ENCODE results near the gene FAM186B. TPM values are rescaled to one million over a fixed set of nuclear protein-coding genes. Genes with fewer than 3 reads are reported as not detected.
A peak's percentile ranks its signal among the peaks of the same experiment; 100 is the strongest.

The FAM186B gene
- polyA plus RNA-seq, 1 of the 3 experiments (the other 2 are of a cell fraction): 0.16 TPM

DNA sequence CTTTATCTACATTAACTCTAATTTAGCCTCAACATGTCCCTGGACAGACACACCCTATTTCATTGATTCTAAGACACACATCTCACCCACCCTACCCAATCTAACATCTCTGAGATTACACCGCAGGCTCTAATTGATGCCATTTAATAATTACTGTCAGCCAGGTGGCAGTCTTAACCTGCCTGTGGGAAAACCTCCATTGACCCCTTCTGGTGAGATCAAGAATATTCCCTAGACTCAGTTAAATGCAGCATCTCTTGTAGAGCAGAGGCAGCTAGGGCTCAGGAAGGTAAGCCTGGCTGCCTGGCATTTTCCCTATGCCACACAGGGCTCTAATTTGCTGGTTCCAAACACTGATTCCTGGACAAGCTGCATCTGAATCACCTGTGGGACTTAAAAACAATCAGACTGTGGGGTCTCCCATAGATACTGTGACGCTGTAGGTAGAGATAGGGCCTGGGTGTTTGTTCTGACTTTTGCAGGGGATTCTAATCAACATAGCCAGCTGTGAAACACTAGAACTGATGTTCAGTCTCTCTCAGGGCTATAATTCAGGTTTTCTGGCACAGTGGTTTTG lies 51.8 kb downstream of the FAM186B start (continued):
- TF ChIP-seq, protein P1, sequence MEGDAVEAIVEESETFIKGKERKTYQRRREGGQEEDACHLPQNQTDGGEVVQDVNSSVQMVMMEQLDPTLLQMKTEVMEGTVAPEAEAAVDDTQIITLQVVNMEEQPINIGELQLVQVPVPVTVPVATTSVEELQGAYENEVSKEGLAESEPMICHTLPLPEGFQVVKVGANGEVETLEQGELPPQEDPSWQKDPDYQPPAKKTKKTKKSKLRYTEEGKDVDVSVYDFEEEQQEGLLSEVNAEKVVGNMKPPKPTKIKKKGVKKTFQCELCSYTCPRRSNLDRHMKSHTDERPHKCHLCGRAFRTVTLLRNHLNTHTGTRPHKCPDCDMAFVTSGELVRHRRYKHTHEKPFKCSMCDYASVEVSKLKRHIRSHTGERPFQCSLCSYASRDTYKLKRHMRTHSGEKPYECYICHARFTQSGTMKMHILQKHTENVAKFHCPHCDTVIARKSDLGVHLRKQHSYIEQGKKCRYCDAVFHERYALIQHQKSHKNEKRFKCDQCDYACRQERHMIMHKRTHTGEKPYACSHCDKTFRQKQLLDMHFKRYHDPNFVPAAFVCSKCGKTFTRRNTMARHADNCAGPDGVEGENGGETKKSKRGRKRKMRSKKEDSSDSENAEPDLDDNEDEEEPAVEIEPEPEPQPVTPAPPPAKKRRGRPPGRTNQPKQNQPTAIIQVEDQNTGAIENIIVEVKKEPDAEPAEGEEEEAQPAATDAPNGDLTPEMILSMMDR (IDR thresholded peaks at IDR 0.05): peak; percentile 58
- TF ChIP-seq NFIC (IDR thresholded peaks at IDR 0.05; ENCODE audit: borderline replicate concordance): no peak

DNA sequence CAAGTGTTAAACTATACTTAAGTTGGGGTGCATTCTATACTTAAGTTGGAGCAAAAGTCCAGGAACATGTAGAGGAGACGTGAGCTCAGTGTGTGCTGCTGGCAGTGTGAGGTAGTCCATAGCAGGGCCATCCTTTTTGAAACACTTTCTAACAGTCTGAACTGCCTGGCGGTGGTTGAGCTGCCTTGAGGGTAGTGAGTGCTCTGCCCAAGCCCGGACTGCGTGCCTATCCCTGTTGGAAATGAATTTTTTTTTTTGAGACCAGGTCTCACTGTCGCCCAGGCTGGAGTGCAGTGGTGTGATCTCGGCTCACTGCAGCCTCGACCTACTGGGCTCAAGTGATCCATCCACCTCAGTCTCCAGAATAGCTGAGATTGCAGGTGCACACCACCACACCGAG lies 52.5 kb downstream of the FAM186B start:
- H3K36me3 ChIP-seq (replicated peaks in 1 of 2; ENCODE audit: control insufficient read depth in 1 of 2, insufficient read depth in 2 of 2, low read length in 1 of 2): peaks cover 0 to 3% of the 10 kb centered on the region in 2 experiments
- peaks cover 5% of the 10 kb centered on the region for H3F3A ChIP-seq (replicated peaks; ENCODE audit: insufficient read depth)
- no peaks in the 10 kb centered on the region for H3K9me3 ChIP-seq
- no peaks in the 10 kb centered on the region for H3K79me2 ChIP-seq (ENCODE audit: insufficient read depth)
- no peaks in the 10 kb centered on the region; a peak in 1 of 4 replicates for H3K4me1 ChIP-seq (ENCODE audit: control insufficient read depth in 1 of 2, insufficient read depth in 2 of 2, low read depth in 1 of 2, low read length in 1 of 2)
- POLR2A ChIA-PET: interaction anchor here (2.5 kb wide), 1 partner anchor 15 kb away, joined by 9 read pairs; the partner anchor contains the start of gene MCRS1
- no peak for TF ChIP-seq GABPA (IDR thresholded peaks at IDR 0.05; ENCODE audit: low read depth)
- TF ChIP-seq, protein P2, sequence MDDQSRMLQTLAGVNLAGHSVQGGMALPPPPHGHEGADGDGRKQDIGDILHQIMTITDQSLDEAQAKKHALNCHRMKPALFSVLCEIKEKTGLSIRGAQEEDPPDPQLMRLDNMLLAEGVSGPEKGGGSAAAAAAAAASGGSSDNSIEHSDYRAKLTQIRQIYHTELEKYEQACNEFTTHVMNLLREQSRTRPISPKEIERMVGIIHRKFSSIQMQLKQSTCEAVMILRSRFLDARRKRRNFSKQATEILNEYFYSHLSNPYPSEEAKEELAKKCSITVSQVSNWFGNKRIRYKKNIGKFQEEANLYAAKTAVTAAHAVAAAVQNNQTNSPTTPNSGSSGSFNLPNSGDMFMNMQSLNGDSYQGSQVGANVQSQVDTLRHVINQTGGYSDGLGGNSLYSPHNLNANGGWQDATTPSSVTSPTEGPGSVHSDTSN (IDR thresholded peaks at IDR 0.05): no peak
- no peak for TF ChIP-seq NFIC (IDR thresholded peaks at IDR 0.05; ENCODE audit: borderline replicate concordance)
- no peak for TF ChIP-seq EZH2phosphoT487 (IDR thresholded peaks at IDR 0.05; ENCODE audit: borderline replicate concordance, low read depth)
- no peak for TF ChIP-seq FOXM1 (IDR thresholded peaks at IDR 0.05; ENCODE audit: low read depth)
- CTCF ChIA-PET: interaction anchor here (0.7 to 9.9 kb wide), 10 partner anchors 8 to 195 kb away, joined by 4 to 76 read pairs (median 9); no protein-coding TSS in a partner anchor
- no peak for DNase-seq
- 75% methylated on average over 8 of the region's 8 CpGs for WGBS (ENCODE audit: low lambda C conversion rate)
- H3K9ac ChIP-seq: no peak overlapping the region
- H3K9me2 ChIP-seq: no peaks in the 10 kb centered on the region
- no peak overlapping the region for H3K4me2 ChIP-seq
- H3K27ac ChIP-seq (ENCODE audit: low read depth in 2 of 2, low read length in 1 of 2): no peak overlapping the region
- no peak overlapping the region for H2AFZ ChIP-seq (ENCODE audit: low read depth)
- H4K20me1 ChIP-seq (ENCODE audit: insufficient read depth): no peaks in the 10 kb centered on the region
- no peaks in the 10 kb centered on the region for H3K27me3 ChIP-seq (ENCODE audit: insufficient read depth)
- H3K4me3 ChIP-seq (ENCODE audit: low read depth in 2 of 2, low read length in 1 of 2): no peak overlapping the region

DNA sequence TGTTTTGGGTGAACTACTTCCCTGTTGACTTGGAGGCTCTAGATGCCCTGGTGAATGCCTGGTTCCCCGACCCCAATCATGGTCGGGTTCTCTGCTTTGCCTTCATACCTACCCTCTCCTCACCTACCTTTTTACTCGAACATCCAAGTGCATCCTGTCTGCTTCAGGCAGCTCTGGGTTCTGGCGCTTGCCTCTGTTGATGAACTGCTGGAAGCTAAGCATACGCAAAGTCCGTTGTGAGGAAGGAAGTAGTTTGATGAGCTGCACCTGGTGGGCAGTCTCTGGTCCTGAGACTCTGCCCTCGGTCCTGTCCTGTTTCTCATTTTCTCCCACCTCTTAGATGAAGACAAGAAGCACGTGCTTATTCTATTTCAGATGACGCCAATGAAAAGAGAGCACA lies 53.0 kb downstream of the FAM186B start:
- ChIA-PET CTCF (interaction anchor here (1.2 to 9.9 kb wide), 8 partner anchors 8 to 194 kb away, joined by 4 to 76 read pairs (median 9); no protein-coding TSS in a partner anchor), POLR2A (no interaction called here)
- H3K4me2 ChIP-seq: no peak overlapping the region
- H3K9me2 ChIP-seq: no peaks in the 10 kb centered on the region
- TF ChIP-seq SIN3A (IDR thresholded peaks at IDR 0.05; ENCODE audit: borderline replicate concordance, low read depth, low read length) (no peak), TAF1 (IDR thresholded peaks at IDR 0.05; ENCODE audit: borderline replicate concordance, low read depth, low read length) (no peak), RFX5 (IDR thresholded peaks at IDR 0.05; ENCODE audit: low read length) (no peak), FOXM1 (IDR thresholded peaks at IDR 0.05; ENCODE audit: low read depth) (no peak)
- TF ChIP-seq, protein P3, sequence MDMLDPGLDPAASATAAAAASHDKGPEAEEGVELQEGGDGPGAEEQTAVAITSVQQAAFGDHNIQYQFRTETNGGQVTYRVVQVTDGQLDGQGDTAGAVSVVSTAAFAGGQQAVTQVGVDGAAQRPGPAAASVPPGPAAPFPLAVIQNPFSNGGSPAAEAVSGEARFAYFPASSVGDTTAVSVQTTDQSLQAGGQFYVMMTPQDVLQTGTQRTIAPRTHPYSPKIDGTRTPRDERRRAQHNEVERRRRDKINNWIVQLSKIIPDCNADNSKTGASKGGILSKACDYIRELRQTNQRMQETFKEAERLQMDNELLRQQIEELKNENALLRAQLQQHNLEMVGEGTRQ (IDR thresholded peaks at IDR 0.05; ENCODE audit: borderline replicate concordance, low read depth, low read length): no peak
- TF ChIP-seq, protein P4, sequence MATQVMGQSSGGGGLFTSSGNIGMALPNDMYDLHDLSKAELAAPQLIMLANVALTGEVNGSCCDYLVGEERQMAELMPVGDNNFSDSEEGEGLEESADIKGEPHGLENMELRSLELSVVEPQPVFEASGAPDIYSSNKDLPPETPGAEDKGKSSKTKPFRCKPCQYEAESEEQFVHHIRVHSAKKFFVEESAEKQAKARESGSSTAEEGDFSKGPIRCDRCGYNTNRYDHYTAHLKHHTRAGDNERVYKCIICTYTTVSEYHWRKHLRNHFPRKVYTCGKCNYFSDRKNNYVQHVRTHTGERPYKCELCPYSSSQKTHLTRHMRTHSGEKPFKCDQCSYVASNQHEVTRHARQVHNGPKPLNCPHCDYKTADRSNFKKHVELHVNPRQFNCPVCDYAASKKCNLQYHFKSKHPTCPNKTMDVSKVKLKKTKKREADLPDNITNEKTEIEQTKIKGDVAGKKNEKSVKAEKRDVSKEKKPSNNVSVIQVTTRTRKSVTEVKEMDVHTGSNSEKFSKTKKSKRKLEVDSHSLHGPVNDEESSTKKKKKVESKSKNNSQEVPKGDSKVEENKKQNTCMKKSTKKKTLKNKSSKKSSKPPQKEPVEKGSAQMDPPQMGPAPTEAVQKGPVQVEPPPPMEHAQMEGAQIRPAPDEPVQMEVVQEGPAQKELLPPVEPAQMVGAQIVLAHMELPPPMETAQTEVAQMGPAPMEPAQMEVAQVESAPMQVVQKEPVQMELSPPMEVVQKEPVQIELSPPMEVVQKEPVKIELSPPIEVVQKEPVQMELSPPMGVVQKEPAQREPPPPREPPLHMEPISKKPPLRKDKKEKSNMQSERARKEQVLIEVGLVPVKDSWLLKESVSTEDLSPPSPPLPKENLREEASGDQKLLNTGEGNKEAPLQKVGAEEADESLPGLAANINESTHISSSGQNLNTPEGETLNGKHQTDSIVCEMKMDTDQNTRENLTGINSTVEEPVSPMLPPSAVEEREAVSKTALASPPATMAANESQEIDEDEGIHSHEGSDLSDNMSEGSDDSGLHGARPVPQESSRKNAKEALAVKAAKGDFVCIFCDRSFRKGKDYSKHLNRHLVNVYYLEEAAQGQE (IDR thresholded peaks at IDR 0.05; ENCODE audit: low read depth, low read length): no peak
- TF ChIP-seq, protein P5, sequence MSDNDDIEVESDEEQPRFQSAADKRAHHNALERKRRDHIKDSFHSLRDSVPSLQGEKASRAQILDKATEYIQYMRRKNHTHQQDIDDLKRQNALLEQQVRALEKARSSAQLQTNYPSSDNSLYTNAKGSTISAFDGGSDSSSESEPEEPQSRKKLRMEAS (IDR thresholded peaks at IDR 0.05; ENCODE audit: low read depth): no peak
- no peaks in the 10 kb centered on the region for H4K20me1 ChIP-seq (ENCODE audit: insufficient read depth)
- H3K4me3 ChIP-seq (ENCODE audit: low read depth in 2 of 2, low read length in 1 of 2): no peak overlapping the region
- DNase-seq: peak; percentile 11
- peaks cover 0 to 3% of the 10 kb centered on the region in 2 experiments for H3K36me3 ChIP-seq (replicated peaks in 1 of 2; ENCODE audit: control insufficient read depth in 1 of 2, insufficient read depth in 2 of 2, low read length in 1 of 2)
- peaks cover 5% of the 10 kb centered on the region for H3F3A ChIP-seq (replicated peaks; ENCODE audit: insufficient read depth)
- 80% methylated on average over 9 of the region's 9 CpGs for WGBS (ENCODE audit: low lambda C conversion rate)
- H3K9ac ChIP-seq: no peak overlapping the region
- no peaks in the 10 kb centered on the region for H3K27me3 ChIP-seq (ENCODE audit: insufficient read depth)
- no peaks in the 10 kb centered on the region for H3K79me2 ChIP-seq (ENCODE audit: insufficient read depth)
- no peak overlapping the region for H3K27ac ChIP-seq (ENCODE audit: low read depth in 2 of 2, low read length in 1 of 2)
- no peaks in the 10 kb centered on the region; a peak in 1 of 4 replicates for H3K4me1 ChIP-seq (ENCODE audit: control insufficient read depth in 1 of 2, insufficient read depth in 2 of 2, low read depth in 1 of 2, low read length in 1 of 2)
- H2AFZ ChIP-seq (ENCODE audit: low read depth): no peak overlapping the region
- no peaks in the 10 kb centered on the region for H3K9me3 ChIP-seq
